K562 (cell line): Measurements from ENCODE around the gene SLC4A1. TPM values are rescaled to one million over a fixed set of nuclear protein-coding genes. Genes with fewer than 3 reads are reported as not detected.
A peak's percentile ranks its signal among the peaks of the same experiment; 100 is the strongest.

ENCODE experiments used
- ATAC-seq: fragments of 200-7000 bp; cut with Tn5 transposase; 3 replicates; pipeline ENCODE4 v1.9.1; 2020; ENCODE audit warnings: moderate library complexity
- BruUV-seq: library from RNA; stranded (reverse); fragments of 400-500 nt; replicated peaks from 2 replicates; lab custom pipeline; 2021; lab: Mats Ljungman, UMichigan
- CTCF ChIA-PET: fragments of 300-600 bp; formaldehyde crosslinking; extraction: SDS; loops from one replicate; lab custom pipeline; 2021; ENCODE audit warnings: low intra/inter-chr PET ratio; lab: Yijun Ruan, JAX
- POLR2A ChIA-PET: fragments of 300-600, 350-650 bp; sonication (Branson Sonifier 250); formaldehyde crosslinking; extraction: SDS; loops from one replicate; lab custom pipeline; 2021; ENCODE audit warnings: antibody characterized with exemption, inconsistent platforms; lab: Yijun Ruan, JAX
- DNase-seq, 4 experiments: peaks; one replicate each; pipeline versions ENCODE4 v3.0.0 to v3.0.0-alpha.2; 2011 to 2018; ENCODE audit warnings: low spot score in 3 of 4, mixed read lengths in 3 of 4; ENCODE audit errors: extremely low read depth in 1 of 4
- FAIRE-seq: peaks from 2 replicates; lab custom pipeline; 2011; peaks lifted over from hg19 to GRCh38; lab: Jason Lieb, UNC
- H2AFZ ChIP-seq: 2 replicates; pipeline ENCODE4 v1.6.0; 2011; ENCODE audit warnings: low read depth, low read length, control low read depth, inconsistent platforms
- H3K27ac ChIP-seq: fragments of 200-600 bp; 3 replicates; pipeline ENCODE4 v1.8.0; 2011; ENCODE audit warnings: low read depth, mild to moderate bottlenecking, control low read depth, inconsistent platforms, low read length, moderate library complexity, mixed read lengths; ENCODE audit errors: extremely low read depth
- H3K27me3 ChIP-seq, 2 experiments: fragments of 300-600 bp in 1 of 2; 2 replicates in 1 of 2; 3 replicates in 1 of 2; pipeline versions ENCODE4 v1.6.0 to v1.8.0; 2011; ENCODE audit warnings: inconsistent platforms in 2 of 2, low read length in 2 of 2, mild to moderate bottlenecking in 1 of 2, mixed read lengths in 1 of 2, moderate library complexity in 1 of 2; ENCODE audit not compliant: control insufficient read depth in 2 of 2, insufficient read depth in 2 of 2
- H3K36me3 ChIP-seq: fragments of 300-600 bp; 3 replicates; pipeline ENCODE4 v1.8.0; 2011; ENCODE audit warnings: mild to moderate bottlenecking, low read length, inconsistent platforms; ENCODE audit not compliant: control insufficient read depth, insufficient read depth
- H3K4me1 ChIP-seq, 2 experiments: fragments of 200-600 bp in 1 of 2; replicated peaks in 1 of 2; 2 replicates in 1 of 2; 3 replicates in 1 of 2; pipeline versions ENCODE4 v1.5.1 to v1.8.0; 2011; ENCODE audit warnings: inconsistent platforms in 2 of 2, low read length in 2 of 2, mild to moderate bottlenecking in 1 of 2, mixed read lengths in 1 of 2, moderate library complexity in 1 of 2; ENCODE audit not compliant: control insufficient read depth in 2 of 2, insufficient read depth in 2 of 2
- H3K4me2 ChIP-seq: 2 replicates; pipeline ENCODE4 v1.6.1; 2011; ENCODE audit warnings: low read length, control low read depth, inconsistent platforms, mixed read lengths; ENCODE audit not compliant: insufficient read depth
- H3K4me3 ChIP-seq: fragments of 200-600 bp; sonication (generic), shearing (Covaris generic); 2 replicates; pipeline ENCODE4 v1.5.1; 2016; ENCODE audit warnings: control low read depth, inconsistent platforms
- H3K79me2 ChIP-seq: fragments of 200-600 bp; 3 replicates; pipeline ENCODE4 v1.8.0; 2011; ENCODE audit warnings: low read length, inconsistent platforms; ENCODE audit not compliant: control insufficient read depth, insufficient read depth
- H3K9ac ChIP-seq, 2 experiments: 2 replicates each; pipeline versions ENCODE4 v1.6.0 to v1.6.1; 2011; ENCODE audit warnings: low read depth in 2 of 2, low read length in 2 of 2, control low read depth in 1 of 2, inconsistent platforms in 1 of 2, mild to moderate bottlenecking in 1 of 2, mixed read lengths in 1 of 2; ENCODE audit not compliant: insufficient read depth in 1 of 2
- H3K9me1 ChIP-seq: one replicate; pipeline ENCODE4 v1.6.0; 2011; ENCODE audit warnings: inconsistent platforms, mild to moderate bottlenecking, low read length, moderate library complexity; ENCODE audit not compliant: control insufficient read depth, insufficient read depth
- H3K9me3 ChIP-seq: replicated peaks from 2 replicates; pipeline ENCODE4 v1.5.1; 2011; ENCODE audit warnings: low read depth, low read length, inconsistent platforms; ENCODE audit not compliant: control insufficient read depth, insufficient read depth
- H4K20me1 ChIP-seq: replicated peaks from 2 replicates; pipeline ENCODE4 v1.6.1; 2011; ENCODE audit warnings: low read length, inconsistent platforms, mixed read lengths; ENCODE audit not compliant: control insufficient read depth, insufficient read depth
- ATF3 ChIP-seq, 2 experiments: fragments of 450-650 bp in 1 of 2; sonication (generic) in 1 of 2; formaldehyde crosslinking in 1 of 2; IDR thresholded peaks in 1 of 2; conservative IDR thresholded peaks in 1 of 2; 2 replicates each; pipeline versions ENCODE4 v1.6.1 to v1.8.1; 2016 to 2023; ENCODE audit warnings: mild to moderate bottlenecking in 2 of 2, moderate library complexity in 2 of 2, inconsistent platforms in 1 of 2, missing genetic modification reagents in 1 of 2
- CBFB ChIP-seq: sonication (generic); formaldehyde crosslinking; IDR thresholded peaks from 2 replicates; pipeline ENCODE4 v1.4.0; 2020; ENCODE audit warnings: mild to moderate bottlenecking, missing genetic modification reagents
- CBX8 ChIP-seq: fragments of 200-600 bp; sonication (generic); IDR thresholded peaks from 2 replicates; pipeline ENCODE4 v1.6.1; 2012; ENCODE audit warnings: borderline replicate concordance, mixed run types, low read depth, mild to moderate bottlenecking, moderate library complexity, mixed read lengths, low read length, control low read depth, inconsistent platforms; ENCODE audit not compliant: poor library complexity, severe bottlenecking; ENCODE audit errors: extremely low read depth
- CREM ChIP-seq: IDR thresholded peaks from 2 replicates; pipeline ENCODE4 v1.6.1; 2014; ENCODE audit warnings: antibody characterized with exemption, low read depth
- GTF2F1 ChIP-seq: IDR thresholded peaks from 2 replicates; pipeline ENCODE4 v1.6.1; 2011; ENCODE audit warnings: low read depth, low read length, improper control_type of control experiment
- PHB2 ChIP-seq: fragments of 450-650 bp; IDR thresholded peaks from 2 replicates; pipeline ENCODE4 v1.6.1; 2017; ENCODE audit warnings: low read depth
- RFX5 ChIP-seq: IDR thresholded peaks from 2 replicates; pipeline ENCODE4 v1.6.1; 2011; ENCODE audit warnings: low read depth, mild to moderate bottlenecking, improper control_type of control experiment, low read length
- SNRNP70 ChIP-seq: fragments of 200-400 bp; formaldehyde crosslinking; optimal IDR thresholded peaks from 2 replicates; pipeline ENCODE3; 2017; ENCODE audit warnings: low read depth, low read length
- TBL1XR1 ChIP-seq, 2 experiments: IDR thresholded peaks; 2 replicates each; pipeline ENCODE4 v1.6.1; 2012; ENCODE audit warnings: improper control_type of control experiment in 2 of 2, low read length in 2 of 2, mild to moderate bottlenecking in 1 of 2
- WGBS: fragments of 100-300 bp; shearing (Covaris generic); methylation state at CpG from one replicate; pipeline ENCODE4 v1.1.6; 2016; ENCODE audit warnings: low coverage, mixed read lengths; ENCODE audit not compliant: insufficient coverage; ENCODE audit errors: missing lambda C conversion rate; 5-methylcytosine and 5-hydroxymethylcytosine counted together
- in situ Hi-C: fragments of 300-500 bp; cut with MboI; formaldehyde crosslinking; loops from 4 replicates; pipeline ENCODE4 v1.15.0; 2018; ENCODE audit warnings: inconsistent platforms, mixed read lengths
- intact Hi-C: fragments of 100-400 bp; cut with micrococcal nuclease; formaldehyde crosslinking; loops from 2 replicates; pipeline ENCODE4 v1.14.2; 2022
- polyA plus RNA-seq, 8 experiments: library from polyadenylated mRNA; depleted of rRNA in 4 of 8; stranded (reverse) in 5 of 8; unstranded in 3 of 8; fragments of >200 nt; fragmentation: Nextera tagmentation in 2 of 8; fragmentation: Illumina TruSeq in 1 of 8; extraction: Ambion mirVana in 2 of 8; extraction: Trizol in 1 of 8; gene quantifications; 2 replicates each; pipeline versions ENCODE4 v1.2.1 to v1.2.3, GENCODE V29; 2011 to 2014; ENCODE audit warnings: inconsistent platforms in 1 of 8, missing spikeins in 1 of 8
- total RNA-seq, 7 experiments: library from RNA; depleted of rRNA in 6 of 7; stranded (reverse); fragments of >200 nt in 6 of 7; fragmentation: Illumina TruSeq in 2 of 7; extraction: Trizol in 2 of 7; gene quantifications; 2 replicates each; pipeline versions ENCODE4 v1.2.1 to v1.2.3, GENCODE V29; 2011 to 2021; ENCODE audit warnings: low replicate concordance in 1 of 7

Gene SLC4A1
- total and polyA plus RNA-seq, 9 of the 15 experiments (the other 6 are each of a cell fraction or from before 2014, with no cell fraction given), result 0.14 to 1.00 (median 0.53) TPM

GRCh38 chr17:44235583-44235936, 32.4 kb downstream of the SLC4A1 start:
- no TSS peak for BruUV-seq
- POLR2A ChIA-PET, result interaction anchor here (0.6 kb wide), 1 partner anchor 85 kb away, joined by 3 read pairs; no protein-coding TSS in a partner anchor
- CTCF ChIA-PET, result no interaction called here
- H3K4me2 ChIP-seq, result no peak overlapping the region
- H3K4me3 ChIP-seq, result no peak overlapping the region
- no peaks in the 10 kb centered on the region for H4K20me1 ChIP-seq
- no peaks in the 10 kb centered on the region for H3K79me2 ChIP-seq
- H2AFZ ChIP-seq, result no peak overlapping the region
- no peak for DNase-seq
- no peaks in the 10 kb centered on the region for H3K27me3 ChIP-seq
- peak; percentile 64; the same call in 1 of the 3 replicates for ATAC-seq
- H3K9ac ChIP-seq, result no peak overlapping the region; a peak in 1 of 4 replicates
- no peaks in the 10 kb centered on the region for H3K9me1 ChIP-seq
- FAIRE-seq, result no peak
- H3K9me3 ChIP-seq, result no peaks in the 10 kb centered on the region
- H3K27ac ChIP-seq, result no peak overlapping the region
- TF ChIP-seq TBL1XR1 (IDR thresholded peaks at IDR 0.05; ENCODE audit: low read length in 2 of 2) (no peak), CBX8 (no peak), SNRNP70 (no peak), CREM (no peak), CBFB (CRISPR knock-in tag) (no peak), RFX5 (no peak), GTF2F1 (no peak), ATF3 (IDR thresholded peaks at IDR 0.05) (no peak), ATF3 (CRISPR knock-in tag; conservative IDR thresholded peaks at IDR 0.05) (no peak), PHB2 (no peak)
- H3K36me3 ChIP-seq, result no peaks in the 10 kb centered on the region
- intact Hi-C loops (no loop called here), in situ Hi-C loops (no loop called here)
- 12% methylated on average over 5 of the region's 5 CpGs for WGBS
- peaks cover 6 to 16% of the 10 kb centered on the region in 2 experiments; a peak in 2 of 5 replicates for H3K4me1 ChIP-seq
